Heart left ventricle (tissue), 13 donors: ENCODE measurements around the gene MAP3K9.

Source experiments
- CTCF ChIP-seq, 12 donors: fragments of 200-600 bp; sonication (generic) in 4 of 12; IDR thresholded peaks; one replicate each; pipeline versions ENCODE4 v1.5.0 to v1.8.0; 2018 to 2022; ENCODE audit warnings: antibody characterized with exemption in 12 of 12, mild to moderate bottlenecking in 5 of 12
- POLR2A ChIP-seq, 2 donors: fragments of 450-650 bp; IDR thresholded peaks; one replicate each; pipeline ENCODE4 v1.6.1; 2017; ENCODE audit warnings: antibody characterized with exemption in 2 of 2, mild to moderate bottlenecking in 2 of 2, moderate library complexity in 2 of 2
- donor health status: ischemic (EF 13 %, LVEDD 7.1; RV severe dilation, severe dysfunction).
- donor health status: DM: no; HTN: yes; CAD: no.
- donor health status: DM: no; HTN: no; CAD: no.
- donor health status: ischemic (EF 25% LVEDD 6.9; RV normal size, moderate dysfunction).
- donor health status: ischemic (EF 25% LVEDD 5.7; RV mildly dilated, moderate dysfunction).
- donor health status: ischemic (EF 35%, LVEDD 5.7; RV mildly dilated, moderate dysfunction).
- donor health status: nonischemic (EF 11% LVEDD 7.7; RV severe dilation, severe dysfunction).
- donor health status: DM: yes; HTN: yes; CAD: no.
- donor health status: PGD.
- donor health status: ischemic (EF 29% LVEDD 5.4; RV normal size, mild dysfunction).
- donor health status: nonischemic (EF 23%, LVEDD 6.1; RV moderate dilation, normal function).

GRCh38 chr14:70833884-70834283, 24.6 kb upstream of the MAP3K9 start:
- TF ChIP-seq CTCF (IDR thresholded peaks at IDR 0.05) (no peak), POLR2A (IDR thresholded peaks at IDR 0.05) (no peak)
